Activated T-helper 17 cell treated with anti-CD3 and anti-CD28 coated beads, Interleukin-2, amount 50 U/mL, for 72 hours (primary cell): ENCODE results near the gene SPTY2D1. TPM values are rescaled to one million over a fixed set of nuclear protein-coding genes. Genes with fewer than 3 reads are reported as not detected.
"Not testable (repeated sequence)": the region's sequence is repeated elsewhere in the genome, so short reads cannot be mapped to it uniquely, and the experiment has no call there.

Source experiments
- ATAC-seq: fragments of 150-1000 bp; cut with Tn5 transposase; replicated peaks from 2 replicates; pipeline ENCODE4 v1.10.0; 2021; ENCODE audit warnings: mild to moderate bottlenecking, moderate library complexity
- H3K27ac Mint-ChIP-seq: one replicate; pipeline ENCODE4 v1.8.0; 2022; ENCODE audit warnings: mixed read lengths
- H3K27me3 Mint-ChIP-seq: one replicate; pipeline ENCODE4 v1.8.0; 2022; ENCODE audit warnings: mixed read lengths
- H3K36me3 Mint-ChIP-seq: one replicate; pipeline ENCODE4 v1.8.0; 2022; ENCODE audit warnings: low read depth, mild to moderate bottlenecking, mixed read lengths
- H3K4me1 Mint-ChIP-seq: one replicate; pipeline ENCODE4 v1.8.0; 2022; ENCODE audit warnings: mixed read lengths
- H3K4me3 Mint-ChIP-seq: one replicate; pipeline ENCODE4 v1.8.0; 2022; ENCODE audit warnings: mild to moderate bottlenecking, mixed read lengths
- H3K9me3 Mint-ChIP-seq: one replicate; pipeline ENCODE4 v1.8.0; 2022; ENCODE audit warnings: mixed read lengths
- total RNA-seq, 2 donors: library from RNA; stranded (reverse); gene quantifications; one replicate each; pipeline ENCODE4 v1.2.3, GENCODE V29; 2022

SPTY2D1 gene
- total RNA-seq, 2 donors from 2014 or later, result 33.8 to 34.5 TPM

- Mint-ChIP-seq H3K27ac (no peak overlapping the region), H3K36me3 (no peaks in the 10 kb centered on the region), H3K9me3 (no peaks in the 10 kb centered on the region), H3K27me3 (no peaks in the 10 kb centered on the region), H3K4me3 (no peak overlapping the region), H3K4me1 (peaks cover 12% of the 10 kb centered on the region)
- no peak for ATAC-seq
These were observed 39.0 kb downstream of the SPTY2D1 start for GRCh38 chr11:18594999-18595749.

GRCh38 chr11:18594088-18594487, 40.1 kb downstream of the SPTY2D1 start:
- H3K9me3 Mint-ChIP-seq, ATAC-seq, H3K27ac Mint-ChIP-seq, H3K27me3 Mint-ChIP-seq, H3K36me3 Mint-ChIP-seq, H3K4me3 Mint-ChIP-seq: not testable (repeated sequence)
- peaks cover 13% of the 10 kb centered on the region for H3K4me1 Mint-ChIP-seq

- no peaks in the 10 kb centered on the region for H3K9me3 Mint-ChIP-seq
- H3K36me3 Mint-ChIP-seq, result no peaks in the 10 kb centered on the region
- peaks cover 13% of the 10 kb centered on the region for H3K4me1 Mint-ChIP-seq
- ATAC-seq, result no peak
- H3K27me3 Mint-ChIP-seq, result no peaks in the 10 kb centered on the region
- no peak overlapping the region for H3K27ac Mint-ChIP-seq
- H3K4me3 Mint-ChIP-seq, result no peak overlapping the region
These were observed 43.6 kb downstream of the SPTY2D1 start for GRCh38 chr11:18590571-18590970.

GRCh38 chr11:18588297-18589252, 45.6 kb downstream of the SPTY2D1 start, which contains the start of gene UEVLD:
UEVLD (minus strand) TSS chr11:18588734; CDS start chr11:18588654, 80 bp downstream.
- H3K9me3 Mint-ChIP-seq, result no peaks in the 10 kb centered on the region
- peak; percentile 66 for ATAC-seq
- no peaks in the 10 kb centered on the region for H3K36me3 Mint-ChIP-seq
- H3K27ac Mint-ChIP-seq, result no peak within 1 kb of the TSS
- H3K4me3 Mint-ChIP-seq, result no peak within 1 kb of the TSS
- no peaks in the 10 kb centered on the region for H3K27me3 Mint-ChIP-seq
- H3K4me1 Mint-ChIP-seq, result peaks cover 13% of the 10 kb centered on the region

- no peaks in the 10 kb centered on the region for H3K9me3 Mint-ChIP-seq
- ATAC-seq, result peak; percentile 34
- no peaks in the 10 kb centered on the region for H3K27me3 Mint-ChIP-seq
- H3K27ac Mint-ChIP-seq, result no peak overlapping the region
- no peak overlapping the region for H3K4me3 Mint-ChIP-seq
- peaks cover 13% of the 10 kb centered on the region for H3K4me1 Mint-ChIP-seq
- peaks cover 17% of the 10 kb centered on the region for H3K36me3 Mint-ChIP-seq
These were observed 52.3 kb downstream of the SPTY2D1 start for GRCh38 chr11:18581825-18582224.

- H3K9me3 Mint-ChIP-seq, result no peaks in the 10 kb centered on the region
- peaks cover 13% of the 10 kb centered on the region for H3K4me1 Mint-ChIP-seq
- H3K4me3 Mint-ChIP-seq, result no peak overlapping the region
- no peaks in the 10 kb centered on the region for H3K27me3 Mint-ChIP-seq
- no peak overlapping the region for H3K27ac Mint-ChIP-seq
- H3K36me3 Mint-ChIP-seq, result peaks cover 33% of the 10 kb centered on the region
- peak; percentile 38 for ATAC-seq
These were observed 53.9 kb downstream of the SPTY2D1 start for GRCh38 chr11:18580113-18580766.

- ATAC-seq, result peak; percentile 88
These were observed 55.1 kb downstream of the SPTY2D1 start for GRCh38 chr11:18578975-18579598.

GRCh38 chr11:18575361-18575760, 58.8 kb downstream of the SPTY2D1 start:
- Mint-ChIP-seq H3K27me3 (no peaks in the 10 kb centered on the region), H3K4me1 (peaks cover 7% of the 10 kb centered on the region), H3K4me3 (no peak overlapping the region), H3K36me3 (peaks cover 78% of the 10 kb centered on the region), H3K27ac (no peak overlapping the region), H3K9me3 (no peaks in the 10 kb centered on the region)
- no peak for ATAC-seq

More at GRCh38 chr11:18578975-18579598, 55.1 kb downstream of the SPTY2D1 start:
- Mint-ChIP-seq H3K9me3 (no peaks in the 10 kb centered on the region), H3K27ac (peak overlapping the region; percentile 89), H3K27me3 (no peaks in the 10 kb centered on the region), H3K4me1 (peaks cover 13% of the 10 kb centered on the region), H3K36me3 (peaks cover 44% of the 10 kb centered on the region), H3K4me3 (peak overlapping the region; percentile 83)

GRCh38 chr11:18567081-18567480, 67.1 kb downstream of the SPTY2D1 start:
- Mint-ChIP-seq H3K27me3 (no peaks in the 10 kb centered on the region), H3K36me3 (peaks cover 71% of the 10 kb centered on the region), H3K27ac (no peak overlapping the region), H3K9me3 (no peaks in the 10 kb centered on the region), H3K4me3 (no peak overlapping the region), H3K4me1 (no peaks in the 10 kb centered on the region)
- ATAC-seq, result no peak

- Mint-ChIP-seq H3K4me3 (no peak overlapping the region), H3K27ac (no peak overlapping the region), H3K9me3 (no peaks in the 10 kb centered on the region), H3K4me1 (no peaks in the 10 kb centered on the region), H3K27me3 (no peaks in the 10 kb centered on the region), H3K36me3 (peaks cover 69% of the 10 kb centered on the region)
- ATAC-seq, result no peak
These were observed 67.7 kb downstream of the SPTY2D1 start for GRCh38 chr11:18566406-18566805.

GRCh38 chr11:18564149-18564548, 70.0 kb downstream of the SPTY2D1 start:
- ATAC-seq, result no peak
- Mint-ChIP-seq H3K27me3 (no peaks in the 10 kb centered on the region), H3K27ac (no peak overlapping the region), H3K4me3 (no peak overlapping the region), H3K9me3 (no peaks in the 10 kb centered on the region), H3K36me3 (peaks cover 70% of the 10 kb centered on the region), H3K4me1 (no peaks in the 10 kb centered on the region)

- Mint-ChIP-seq H3K4me1 (no peaks in the 10 kb centered on the region), H3K27ac (no peak overlapping the region), H3K9me3 (no peaks in the 10 kb centered on the region), H3K4me3 (no peak overlapping the region), H3K27me3 (no peaks in the 10 kb centered on the region), H3K36me3 (peaks cover 73% of the 10 kb centered on the region)
- ATAC-seq, result no peak
These were observed 70.9 kb downstream of the SPTY2D1 start for GRCh38 chr11:18563090-18563730.
